Astrocyte (in vitro differentiated cells and primary cell): ENCODE data around the gene LMOD1.

ENCODE experiments used
- EZH2 ChIP-seq: IDR thresholded peaks from 2 replicates; pipeline ENCODE4 v1.6.1; 2012; ENCODE audit warnings: mild to moderate bottlenecking, low read length, inconsistent platforms; ENCODE audit not compliant: insufficient read depth
- TF ChIP-seq, protein P1 (sequence below): IDR thresholded peaks from 2 replicates; pipeline ENCODE4 v1.5.1; 2011; ENCODE audit warnings: low read depth, mild to moderate bottlenecking, inconsistent platforms, low read length, moderate library complexity; ENCODE audit not compliant: insufficient read depth

DNA sequence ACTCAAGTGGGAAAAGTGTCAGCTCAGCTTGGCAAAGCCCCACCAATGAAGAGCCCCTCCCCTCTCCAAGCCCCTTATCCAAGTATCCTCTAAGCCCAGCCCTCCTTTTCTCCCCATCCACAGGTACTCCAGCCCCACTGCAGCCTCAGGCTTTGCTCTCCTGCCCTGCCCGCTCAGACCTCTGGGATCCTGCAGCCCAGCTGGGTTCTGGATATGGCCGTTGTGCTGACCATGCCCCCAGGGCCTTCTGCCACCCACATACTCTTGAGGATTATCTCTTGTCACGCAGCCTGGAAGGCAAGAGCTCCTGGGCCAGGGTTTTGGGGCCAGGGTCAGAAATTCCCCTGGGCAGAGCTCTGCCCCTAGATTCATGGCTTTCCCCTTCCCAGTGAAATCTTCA lies 52.9 kb downstream of the LMOD1 start:
- TF ChIP-seq, protein P1, sequence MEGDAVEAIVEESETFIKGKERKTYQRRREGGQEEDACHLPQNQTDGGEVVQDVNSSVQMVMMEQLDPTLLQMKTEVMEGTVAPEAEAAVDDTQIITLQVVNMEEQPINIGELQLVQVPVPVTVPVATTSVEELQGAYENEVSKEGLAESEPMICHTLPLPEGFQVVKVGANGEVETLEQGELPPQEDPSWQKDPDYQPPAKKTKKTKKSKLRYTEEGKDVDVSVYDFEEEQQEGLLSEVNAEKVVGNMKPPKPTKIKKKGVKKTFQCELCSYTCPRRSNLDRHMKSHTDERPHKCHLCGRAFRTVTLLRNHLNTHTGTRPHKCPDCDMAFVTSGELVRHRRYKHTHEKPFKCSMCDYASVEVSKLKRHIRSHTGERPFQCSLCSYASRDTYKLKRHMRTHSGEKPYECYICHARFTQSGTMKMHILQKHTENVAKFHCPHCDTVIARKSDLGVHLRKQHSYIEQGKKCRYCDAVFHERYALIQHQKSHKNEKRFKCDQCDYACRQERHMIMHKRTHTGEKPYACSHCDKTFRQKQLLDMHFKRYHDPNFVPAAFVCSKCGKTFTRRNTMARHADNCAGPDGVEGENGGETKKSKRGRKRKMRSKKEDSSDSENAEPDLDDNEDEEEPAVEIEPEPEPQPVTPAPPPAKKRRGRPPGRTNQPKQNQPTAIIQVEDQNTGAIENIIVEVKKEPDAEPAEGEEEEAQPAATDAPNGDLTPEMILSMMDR: no peak
- TF ChIP-seq EZH2: no peak
